Panc1 (cell line): Measurements from ENCODE around the gene CCDC124. TPM values are rescaled to one million over a fixed set of nuclear protein-coding genes. Genes with fewer than 3 reads are reported as not detected.

ENCODE experiments used
- total RNA-seq: library from RNA; stranded (reverse); gene quantifications from one replicate; pipeline ENCODE4 v1.2.1, GENCODE V29; 2021; ENCODE audit not compliant: unreplicated experiment

The CCDC124 gene
- total RNA-seq, 1 experiment from 2014 or later: 110 TPM

Other genes starting within 250 kb of the CCDC124 start
- gene UNC13A, start 244.7 kb upstream of the CCDC124 start, total RNA-seq: 0.46 TPM
- gene MAP1S, start 213.5 kb upstream of the CCDC124 start, total RNA-seq: 56.6 TPM
- gene FCHO1, start 181.5 kb upstream of the CCDC124 start, total RNA-seq: 1.1 TPM
- 0.67 TPM for gene B3GNT3, start 137.9 kb upstream of the CCDC124 start, total RNA-seq
- 0.57 TPM for gene INSL3, start 111.5 kb upstream of the CCDC124 start, total RNA-seq
- gene JAK3, start 85.0 kb upstream of the CCDC124 start, total RNA-seq: 2.1 TPM
- gene RPL18A, start 73.1 kb upstream of the CCDC124 start, total RNA-seq: 1,352 TPM
- gene SLC5A5, start 61.1 kb upstream of the CCDC124 start, total RNA-seq: 6.3 TPM
- 0.90 TPM for gene KCNN1, start 34.1 kb downstream of the CCDC124 start, total RNA-seq
- 21.4 TPM for gene ARRDC2, start 75.2 kb downstream of the CCDC124 start, total RNA-seq
- 0.36 TPM for gene IL12RB1, start 153.9 kb downstream of the CCDC124 start, total RNA-seq
- 13.1 TPM for gene MAST3, start 164.8 kb downstream of the CCDC124 start, total RNA-seq
- 37.6 TPM for gene PIK3R2, start 220.1 kb downstream of the CCDC124 start, total RNA-seq
- 39.7 TPM for gene IFI30, start 240.8 kb downstream of the CCDC124 start, total RNA-seq